Measurements from ENCODE around the gene CHN2. TPM values are rescaled to one million over a fixed set of nuclear protein-coding genes. Genes with fewer than 3 reads are reported as not detected.

The CHN2 gene
- total and polyA plus RNA-seq, 3 experiments from 2014 or later: 4.1 to 30.4 (median 5.3) TPM

- Histone ChIP-seq H3K4me1 (ENCODE audit: insufficient read depth, low read length) (no peaks in the 10 kb centered on the region), H3K36me3 (ENCODE audit: insufficient read depth, low read length) (no peaks in the 10 kb centered on the region), H3K27ac (ENCODE audit: low read depth, low read length) (no peak overlapping the region), H3K4me3 (ENCODE audit: low read length) (no peak overlapping the region), H3K9me3 (ENCODE audit: low read length) (no peaks in the 10 kb centered on the region), H3K27me3 (ENCODE audit: insufficient read depth, low read length, poor library complexity, severe bottlenecking) (no peaks in the 10 kb centered on the region)
- DNase-seq: no peak
- H3K9me3 Mint-ChIP-seq: no peaks in the 10 kb centered on the region
- ChIA-PET POLR2A (no interaction called here), CTCF (interaction anchor here (1.5 kb wide), 1 partner anchor 8 kb away, joined by 4 read pairs; no protein-coding TSS in a partner anchor)
- H3K4me1 Mint-ChIP-seq: no peaks in the 10 kb centered on the region
- H3K4me3 Mint-ChIP-seq: no peak overlapping the region
- no peak overlapping the region for H3K27ac Mint-ChIP-seq
- H3K36me3 Mint-ChIP-seq: peaks cover 3 to 5% (median 4%) of the 10 kb centered on the region in 3 donors
- no peaks in the 10 kb centered on the region for H3K27me3 Mint-ChIP-seq
Observed at GRCh38 chr7:29478226-29478625, 283.7 kb downstream of the CHN2 start.

- CTCF ChIA-PET: interaction anchor here (1.5 kb wide), 1 partner anchor 9 kb away, joined by 4 read pairs; no protein-coding TSS in a partner anchor
- Mint-ChIP-seq H3K27ac (no peak overlapping the region), H3K4me3 (no peak overlapping the region), H3K4me1 (no peaks in the 10 kb centered on the region), H3K9me3 (no peaks in the 10 kb centered on the region), H3K27me3 (no peaks in the 10 kb centered on the region), H3K36me3 (peaks cover 3 to 9% (median 4%) of the 10 kb centered on the region in 3 donors)
- H3K36me3 ChIP-seq (ENCODE audit: insufficient read depth, low read length): no peaks in the 10 kb centered on the region
- no peak overlapping the region for H3K4me3 ChIP-seq (ENCODE audit: low read length)
- H3K9me3 ChIP-seq (ENCODE audit: low read length): no peaks in the 10 kb centered on the region
- H3K27me3 ChIP-seq (ENCODE audit: insufficient read depth, low read length, poor library complexity, severe bottlenecking): no peaks in the 10 kb centered on the region
- no peaks in the 10 kb centered on the region for H3K4me1 ChIP-seq (ENCODE audit: insufficient read depth, low read length)
- POLR2A ChIA-PET: no interaction called here
- no peak for DNase-seq
- H3K27ac ChIP-seq (ENCODE audit: low read depth, low read length): no peak overlapping the region
Observed at GRCh38 chr7:29478687-29479240, 284.2 kb downstream of the CHN2 start.

- Histone ChIP-seq H3K27ac (ENCODE audit: low read depth, low read length) (no peak overlapping the region), H3K4me1 (ENCODE audit: insufficient read depth, low read length) (no peaks in the 10 kb centered on the region), H3K27me3 (ENCODE audit: insufficient read depth, low read length, poor library complexity, severe bottlenecking) (no peaks in the 10 kb centered on the region), H3K4me3 (ENCODE audit: low read length) (no peak overlapping the region), H3K36me3 (ENCODE audit: insufficient read depth, low read length) (no peaks in the 10 kb centered on the region), H3K9me3 (ENCODE audit: low read length) (no peaks in the 10 kb centered on the region)
- Mint-ChIP-seq H3K9me3 (no peaks in the 10 kb centered on the region), H3K27me3 (no peaks in the 10 kb centered on the region), H3K4me3 (no peak overlapping the region), H3K27ac (no peak overlapping the region), H3K36me3 (peaks cover 3 to 12% (median 4%) of the 10 kb centered on the region in 3 donors), H3K4me1 (peaks cover 0 to 3% (median 0%) of the 10 kb centered on the region in 3 donors)
- CTCF ChIA-PET: interaction anchor here (1.5 kb wide), 1 partner anchor 10 kb away, joined by 4 read pairs; no protein-coding TSS in a partner anchor
- POLR2A ChIA-PET: no interaction called here
- no peak for DNase-seq
Observed at GRCh38 chr7:29479301-29480200, 285.0 kb downstream of the CHN2 start.

DNA sequence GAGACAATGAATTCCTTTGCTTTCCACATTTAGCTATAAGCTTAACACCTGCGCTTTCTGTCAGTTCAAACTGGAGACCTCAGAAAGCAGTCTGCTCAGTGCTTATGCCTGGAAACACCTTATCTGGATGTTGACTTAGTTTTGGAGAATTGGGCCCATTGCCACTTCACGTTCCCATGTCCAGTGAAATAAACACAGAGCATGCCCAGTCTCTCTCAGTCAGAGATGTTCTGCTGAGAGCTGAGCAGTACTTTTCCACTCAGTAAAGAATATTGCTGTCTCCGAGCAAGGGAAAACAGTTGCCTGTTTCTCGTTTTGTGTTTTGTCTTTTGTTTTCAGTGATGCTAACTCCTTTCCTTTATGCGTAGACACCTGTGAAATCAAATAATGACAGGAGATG lies 285.9 kb downstream of the CHN2 start:
- no peaks in the 10 kb centered on the region for H3K27me3 ChIP-seq (ENCODE audit: insufficient read depth, low read length, poor library complexity, severe bottlenecking)
- no peaks in the 10 kb centered on the region for H3K4me1 ChIP-seq (ENCODE audit: insufficient read depth, low read length)
- H3K27ac ChIP-seq (ENCODE audit: low read depth, low read length): no peak overlapping the region
- Mint-ChIP-seq H3K27ac (no peak overlapping the region), H3K36me3 (peaks cover 4 to 12% (median 6%) of the 10 kb centered on the region in 3 donors), H3K9me3 (no peaks in the 10 kb centered on the region), H3K4me1 (peaks cover 4 to 8% (median 4%) of the 10 kb centered on the region in 3 donors), H3K27me3 (no peaks in the 10 kb centered on the region), H3K4me3 (no peak overlapping the region)
- POLR2A ChIA-PET: no interaction called here
- no peak overlapping the region for H3K4me3 ChIP-seq (ENCODE audit: low read length)
- CTCF ChIA-PET: no interaction called here
- H3K9me3 ChIP-seq (ENCODE audit: low read length): no peaks in the 10 kb centered on the region
- H3K36me3 ChIP-seq (ENCODE audit: insufficient read depth, low read length): no peaks in the 10 kb centered on the region
- no peak for DNase-seq

DNA sequence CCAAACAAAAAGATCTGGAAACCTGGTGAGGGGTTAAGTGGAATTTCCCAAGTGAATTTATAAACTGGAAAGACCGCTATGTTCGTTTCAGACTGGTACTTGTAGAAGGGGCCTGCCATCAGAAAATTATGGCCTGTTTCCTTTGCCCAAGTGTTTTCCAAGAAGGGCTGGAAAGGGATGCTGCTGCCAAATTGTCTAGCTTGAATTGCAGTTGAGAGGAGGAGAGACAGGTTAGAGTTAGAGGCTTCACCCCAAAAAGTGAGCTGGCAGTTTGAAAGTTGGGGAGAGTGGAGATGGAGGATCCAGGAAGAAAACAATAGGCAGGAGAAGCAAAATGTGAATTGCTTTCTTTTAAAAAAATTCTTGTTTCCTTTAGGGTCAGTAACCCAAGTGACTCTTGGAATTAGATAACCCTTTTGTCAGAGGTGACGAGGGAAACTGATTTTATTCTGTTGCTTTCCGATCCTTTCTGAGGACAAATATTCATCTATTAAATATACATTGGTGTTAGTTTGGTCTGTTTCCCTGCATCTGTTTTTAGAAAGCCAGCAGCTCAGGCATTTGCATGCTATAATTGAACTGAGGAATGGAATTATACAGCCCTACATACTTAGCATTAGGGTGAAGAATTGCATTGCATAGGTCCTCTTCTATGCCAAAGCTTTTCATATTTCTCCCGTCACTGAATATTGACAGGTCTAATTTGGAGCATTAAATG lies 286.5 kb downstream of the CHN2 start:
- DNase-seq: no peak
- Histone ChIP-seq H3K36me3 (ENCODE audit: insufficient read depth, low read length) (no peaks in the 10 kb centered on the region), H3K4me3 (ENCODE audit: low read length) (no peak overlapping the region), H3K27me3 (ENCODE audit: insufficient read depth, low read length, poor library complexity, severe bottlenecking) (no peaks in the 10 kb centered on the region), H3K9me3 (ENCODE audit: low read length) (no peaks in the 10 kb centered on the region), H3K27ac (ENCODE audit: low read depth, low read length) (no peak overlapping the region), H3K4me1 (ENCODE audit: insufficient read depth, low read length) (no peaks in the 10 kb centered on the region)
- CTCF ChIA-PET: interaction anchor here (0.7 kb wide), 2 partner anchors 14 to 72 kb away, joined by 3 read pairs; no protein-coding TSS in a partner anchor
- Mint-ChIP-seq H3K27me3 (no peaks in the 10 kb centered on the region), H3K4me3 (no peak overlapping the region), H3K27ac (peak overlapping the region in 1 of 8 donors; percentile 55), H3K9me3 (no peaks in the 10 kb centered on the region), H3K36me3 (peaks cover 4 to 12% (median 7%) of the 10 kb centered on the region in 3 donors), H3K4me1 (peaks cover 9 to 10% (median 10%) of the 10 kb centered on the region in 3 donors)
- POLR2A ChIA-PET: no interaction called here

DNA sequence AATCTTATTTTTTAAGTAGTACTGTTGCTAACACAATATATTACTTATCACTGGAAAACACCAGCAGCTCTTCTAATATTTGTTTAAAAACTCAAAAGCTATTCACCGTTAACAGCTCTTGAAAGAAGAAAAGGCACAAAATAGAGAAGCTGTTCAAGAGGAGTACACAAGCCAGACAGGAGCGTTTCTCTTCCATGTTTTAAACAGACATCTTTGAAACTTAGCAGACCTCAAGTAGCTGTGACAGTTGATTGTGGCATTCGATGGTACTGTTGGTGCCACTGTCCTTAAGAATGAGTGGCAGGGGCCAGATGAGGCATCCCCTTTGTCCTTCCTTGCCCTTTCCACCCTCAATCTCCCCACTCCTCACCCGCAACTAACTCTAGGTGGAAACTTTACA lies 287.5 kb downstream of the CHN2 start:
- H3K4me1 Mint-ChIP-seq: peaks cover 16 to 20% (median 19%) of the 10 kb centered on the region in 3 donors
- no peaks in the 10 kb centered on the region for H3K27me3 ChIP-seq (ENCODE audit: insufficient read depth, low read length, poor library complexity, severe bottlenecking)
- CTCF ChIA-PET: interaction anchor here (0.7 kb wide), 1 partner anchor 13 kb away, joined by 3 read pairs; no protein-coding TSS in a partner anchor
- no peaks in the 10 kb centered on the region for H3K9me3 Mint-ChIP-seq
- no peak overlapping the region for H3K4me3 Mint-ChIP-seq
- DNase-seq: no peak
- no peaks in the 10 kb centered on the region for H3K9me3 ChIP-seq (ENCODE audit: low read length)
- peaks cover 4 to 12% (median 9%) of the 10 kb centered on the region in 3 donors for H3K36me3 Mint-ChIP-seq
- H3K36me3 ChIP-seq (ENCODE audit: insufficient read depth, low read length): no peaks in the 10 kb centered on the region
- H3K4me3 ChIP-seq (ENCODE audit: low read length): no peak overlapping the region
- no peaks in the 10 kb centered on the region for H3K4me1 ChIP-seq (ENCODE audit: insufficient read depth, low read length)
- no peaks in the 10 kb centered on the region for H3K27me3 Mint-ChIP-seq
- POLR2A ChIA-PET: no interaction called here
- H3K27ac ChIP-seq (ENCODE audit: low read depth, low read length): no peak overlapping the region
- no peak overlapping the region for H3K27ac Mint-ChIP-seq

DNA sequence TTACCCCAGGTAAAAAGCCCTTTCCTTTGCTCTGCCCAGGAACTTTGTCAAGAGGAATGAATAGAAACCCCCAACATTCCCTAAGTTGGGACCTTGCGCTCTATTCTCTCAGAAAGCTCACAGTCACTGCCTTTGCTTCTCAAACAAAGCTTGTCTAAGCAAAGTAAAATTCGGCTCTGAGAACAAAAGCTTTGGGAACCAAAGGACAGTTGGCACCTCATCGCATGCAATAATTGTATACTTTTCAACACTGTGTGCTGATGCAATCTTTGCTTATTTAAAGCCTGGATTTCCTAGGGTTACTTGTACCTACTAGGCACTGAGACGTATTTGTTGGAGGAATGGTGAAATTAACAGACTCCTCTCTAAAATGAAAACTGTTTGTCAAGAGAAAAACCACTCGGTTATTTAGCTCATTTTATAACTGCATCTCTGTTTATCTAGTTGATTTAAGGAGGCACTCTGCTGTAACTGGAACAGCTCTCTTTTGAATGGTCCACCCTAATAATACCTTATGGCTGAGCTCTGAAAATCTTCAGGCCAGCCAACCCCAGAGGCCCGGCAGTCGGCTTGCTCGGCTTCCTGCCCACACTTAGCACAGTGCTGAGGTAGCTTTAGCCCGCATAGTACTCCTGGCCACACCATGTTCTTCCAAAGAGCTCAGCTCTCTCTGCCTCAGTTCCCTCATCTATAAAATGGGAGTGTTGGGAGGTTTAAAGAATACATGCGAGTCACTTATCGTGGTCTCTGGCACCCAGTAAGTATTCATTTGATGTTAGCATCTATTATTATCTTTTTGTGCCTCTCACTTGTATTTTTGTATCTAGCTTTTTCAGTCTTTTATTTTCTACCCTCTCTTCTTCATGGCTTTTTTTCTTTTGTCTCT lies 288.9 kb downstream of the CHN2 start:
- Histone ChIP-seq H3K4me1 (ENCODE audit: insufficient read depth, low read length) (no peaks in the 10 kb centered on the region), H3K9me3 (ENCODE audit: low read length) (no peaks in the 10 kb centered on the region), H3K36me3 (ENCODE audit: insufficient read depth, low read length) (no peaks in the 10 kb centered on the region), H3K4me3 (ENCODE audit: low read length) (no peak overlapping the region), H3K27me3 (ENCODE audit: insufficient read depth, low read length, poor library complexity, severe bottlenecking) (no peaks in the 10 kb centered on the region), H3K27ac (ENCODE audit: low read depth, low read length) (no peak overlapping the region)
- peak overlapping the region in 1 of 8 donors; percentile 51 for H3K27ac Mint-ChIP-seq
- ChIA-PET CTCF (interaction anchor here (0.8 kb wide), 1 partner anchor 12 kb away, joined by 3 read pairs; no protein-coding TSS in a partner anchor), POLR2A (no interaction called here)
- H3K27me3 Mint-ChIP-seq: no peaks in the 10 kb centered on the region
- no peak overlapping the region for H3K4me3 Mint-ChIP-seq
- H3K4me1 Mint-ChIP-seq: peaks cover 20 to 32% (median 32%) of the 10 kb centered on the region in 3 donors
- DNase-seq: no peak
- no peaks in the 10 kb centered on the region for H3K9me3 Mint-ChIP-seq
- peaks cover 4 to 12% (median 9%) of the 10 kb centered on the region in 3 donors for H3K36me3 Mint-ChIP-seq

All from CD8-positive, alpha-beta memory T cell (primary cell).